OCI-LY7 (cell line): ENCODE data around the gene TNPO2.

Experiments used
- EZH2phosphoT487 ChIP-seq: fragments of 200-600 bp; sonication (generic); IDR thresholded peaks from 2 replicates; pipeline ENCODE4 v1.6.1; 2018; ENCODE audit warnings: low read depth, borderline replicate concordance, mild to moderate bottlenecking, mixed run types, antibody characterized with exemption, low read length, moderate library complexity, mixed read lengths
- TF ChIP-seq, protein P1 (sequence below): fragments of 200-600 bp; sonication (generic); conservative IDR thresholded peaks from 2 replicates; pipeline ENCODE4 v1.5.1; 2014; ENCODE audit warnings: mild to moderate bottlenecking, antibody characterized with exemption, low read length, moderate library complexity, mixed read lengths

GRCh38 chr19:12764698-12765097, 41.0 kb upstream of the TNPO2 start:
- TF ChIP-seq, protein P1, sequence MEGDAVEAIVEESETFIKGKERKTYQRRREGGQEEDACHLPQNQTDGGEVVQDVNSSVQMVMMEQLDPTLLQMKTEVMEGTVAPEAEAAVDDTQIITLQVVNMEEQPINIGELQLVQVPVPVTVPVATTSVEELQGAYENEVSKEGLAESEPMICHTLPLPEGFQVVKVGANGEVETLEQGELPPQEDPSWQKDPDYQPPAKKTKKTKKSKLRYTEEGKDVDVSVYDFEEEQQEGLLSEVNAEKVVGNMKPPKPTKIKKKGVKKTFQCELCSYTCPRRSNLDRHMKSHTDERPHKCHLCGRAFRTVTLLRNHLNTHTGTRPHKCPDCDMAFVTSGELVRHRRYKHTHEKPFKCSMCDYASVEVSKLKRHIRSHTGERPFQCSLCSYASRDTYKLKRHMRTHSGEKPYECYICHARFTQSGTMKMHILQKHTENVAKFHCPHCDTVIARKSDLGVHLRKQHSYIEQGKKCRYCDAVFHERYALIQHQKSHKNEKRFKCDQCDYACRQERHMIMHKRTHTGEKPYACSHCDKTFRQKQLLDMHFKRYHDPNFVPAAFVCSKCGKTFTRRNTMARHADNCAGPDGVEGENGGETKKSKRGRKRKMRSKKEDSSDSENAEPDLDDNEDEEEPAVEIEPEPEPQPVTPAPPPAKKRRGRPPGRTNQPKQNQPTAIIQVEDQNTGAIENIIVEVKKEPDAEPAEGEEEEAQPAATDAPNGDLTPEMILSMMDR: no peak
- no peak for TF ChIP-seq EZH2phosphoT487
